ENCODE measurements around the gene BNIP1. TPM values are rescaled to one million over a fixed set of nuclear protein-coding genes. Genes with fewer than 3 reads are reported as not detected.

The BNIP1 gene
- total and polyA plus RNA-seq, 2 donors (not counting 1 experiment from before 2014, with no cell fraction given) = 23.5 to 23.9 TPM

GRCh38 chr5:173191561-173191960 lies 47.2 kb downstream of the BNIP1 start:
- no peak overlapping the region for H2AFZ ChIP-seq (ENCODE audit: low read length)
- DNase-seq (ENCODE audit: low read depth in 2 of 2) = no peak
- H3K9me3 ChIP-seq (ENCODE audit: control insufficient read depth, insufficient read depth, low read depth, low read length) = no peaks in the 10 kb centered on the region
- no peaks in the 10 kb centered on the region for H3K4me1 ChIP-seq (ENCODE audit: control insufficient read depth, extremely low read depth, insufficient read depth, low read length)
- H3K27me3 ChIP-seq (ENCODE audit: control insufficient read depth, insufficient read depth, low read length) = peaks cover 4% of the 10 kb centered on the region
- H3K9ac ChIP-seq (ENCODE audit: insufficient read depth, low read length) = no peak overlapping the region
- H3K4me2 ChIP-seq (ENCODE audit: extremely low read depth, insufficient read depth, low read length) = no peak overlapping the region
- TF ChIP-seq, protein P1, sequence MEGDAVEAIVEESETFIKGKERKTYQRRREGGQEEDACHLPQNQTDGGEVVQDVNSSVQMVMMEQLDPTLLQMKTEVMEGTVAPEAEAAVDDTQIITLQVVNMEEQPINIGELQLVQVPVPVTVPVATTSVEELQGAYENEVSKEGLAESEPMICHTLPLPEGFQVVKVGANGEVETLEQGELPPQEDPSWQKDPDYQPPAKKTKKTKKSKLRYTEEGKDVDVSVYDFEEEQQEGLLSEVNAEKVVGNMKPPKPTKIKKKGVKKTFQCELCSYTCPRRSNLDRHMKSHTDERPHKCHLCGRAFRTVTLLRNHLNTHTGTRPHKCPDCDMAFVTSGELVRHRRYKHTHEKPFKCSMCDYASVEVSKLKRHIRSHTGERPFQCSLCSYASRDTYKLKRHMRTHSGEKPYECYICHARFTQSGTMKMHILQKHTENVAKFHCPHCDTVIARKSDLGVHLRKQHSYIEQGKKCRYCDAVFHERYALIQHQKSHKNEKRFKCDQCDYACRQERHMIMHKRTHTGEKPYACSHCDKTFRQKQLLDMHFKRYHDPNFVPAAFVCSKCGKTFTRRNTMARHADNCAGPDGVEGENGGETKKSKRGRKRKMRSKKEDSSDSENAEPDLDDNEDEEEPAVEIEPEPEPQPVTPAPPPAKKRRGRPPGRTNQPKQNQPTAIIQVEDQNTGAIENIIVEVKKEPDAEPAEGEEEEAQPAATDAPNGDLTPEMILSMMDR (conservative IDR thresholded peaks at IDR 0.05 in 1 of 2, IDR thresholded peaks at IDR 0.05 in 1 of 2; ENCODE audit: low read depth in 1 of 2, low read length in 2 of 2) = no peak
- no peak for TF ChIP-seq EZH2 (IDR thresholded peaks at IDR 0.05; ENCODE audit: low read length, missing control alignments)
- no peaks in the 10 kb centered on the region for H3K79me2 ChIP-seq (ENCODE audit: control insufficient read depth, insufficient read depth, low read length)
- H4K20me1 ChIP-seq (ENCODE audit: control insufficient read depth, extremely low read depth, insufficient read depth, low read length) = no peaks in the 10 kb centered on the region
- no peak overlapping the region for H3K4me3 ChIP-seq (replicated peaks in 1 of 4; ENCODE audit: control extremely low read depth in 1 of 4, insufficient read depth in 1 of 4, low read depth in 3 of 4, low read length in 4 of 4)
- H3K27ac ChIP-seq (ENCODE audit: insufficient read depth, low read length) = no peak overlapping the region
- H3K36me3 ChIP-seq (ENCODE audit: control insufficient read depth, insufficient read depth, low read length) = no peaks in the 10 kb centered on the region

DNA sequence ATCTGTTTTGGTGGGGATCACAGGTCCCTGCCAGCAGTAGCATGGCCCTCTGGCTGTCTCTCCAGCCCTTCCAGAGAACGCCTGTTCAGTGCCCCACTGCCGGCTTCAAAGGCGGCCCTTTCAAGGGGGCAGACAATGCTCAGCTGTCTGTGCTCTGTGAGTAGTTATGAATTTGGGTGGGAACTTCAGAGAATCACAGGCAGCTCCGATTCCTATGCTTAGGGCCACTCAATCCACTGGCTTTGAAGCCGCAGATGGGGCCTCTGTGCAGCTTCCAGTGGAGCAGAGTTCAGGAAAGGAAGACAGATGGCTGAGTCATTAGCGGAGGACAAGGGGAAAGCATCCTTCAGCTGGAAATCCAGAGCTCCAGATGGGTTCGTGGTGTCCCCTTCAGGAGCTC lies 48.2 kb downstream of the BNIP1 start:
- H3K4me3 ChIP-seq (replicated peaks in 1 of 4; ENCODE audit: control extremely low read depth in 1 of 4, insufficient read depth in 1 of 4, low read depth in 3 of 4, low read length in 4 of 4) = no peak overlapping the region
- H3K27ac ChIP-seq (ENCODE audit: insufficient read depth, low read length) = no peak overlapping the region
- no peak for TF ChIP-seq EZH2 (IDR thresholded peaks at IDR 0.05; ENCODE audit: low read length, missing control alignments)
- TF ChIP-seq, protein P1 (conservative IDR thresholded peaks at IDR 0.05 in 1 of 2, IDR thresholded peaks at IDR 0.05 in 1 of 2; ENCODE audit: low read depth in 1 of 2, low read length in 2 of 2) = no peak
- no peaks in the 10 kb centered on the region for H3K36me3 ChIP-seq (ENCODE audit: control insufficient read depth, insufficient read depth, low read length)
- H3K4me2 ChIP-seq (ENCODE audit: extremely low read depth, insufficient read depth, low read length) = no peak overlapping the region
- H3K27me3 ChIP-seq (ENCODE audit: control insufficient read depth, insufficient read depth, low read length) = peaks cover 6% of the 10 kb centered on the region
- H3K4me1 ChIP-seq (ENCODE audit: control insufficient read depth, extremely low read depth, insufficient read depth, low read length) = no peaks in the 10 kb centered on the region
- no peaks in the 10 kb centered on the region for H4K20me1 ChIP-seq (ENCODE audit: control insufficient read depth, extremely low read depth, insufficient read depth, low read length)
- H3K9me3 ChIP-seq (ENCODE audit: control insufficient read depth, insufficient read depth, low read depth, low read length) = no peaks in the 10 kb centered on the region
- no peak for DNase-seq (ENCODE audit: low read depth in 2 of 2)
- no peaks in the 10 kb centered on the region for H3K79me2 ChIP-seq (ENCODE audit: control insufficient read depth, insufficient read depth, low read length)
- H3K9ac ChIP-seq (ENCODE audit: insufficient read depth, low read length) = no peak overlapping the region
- no peak overlapping the region for H2AFZ ChIP-seq (ENCODE audit: low read length)

DNA sequence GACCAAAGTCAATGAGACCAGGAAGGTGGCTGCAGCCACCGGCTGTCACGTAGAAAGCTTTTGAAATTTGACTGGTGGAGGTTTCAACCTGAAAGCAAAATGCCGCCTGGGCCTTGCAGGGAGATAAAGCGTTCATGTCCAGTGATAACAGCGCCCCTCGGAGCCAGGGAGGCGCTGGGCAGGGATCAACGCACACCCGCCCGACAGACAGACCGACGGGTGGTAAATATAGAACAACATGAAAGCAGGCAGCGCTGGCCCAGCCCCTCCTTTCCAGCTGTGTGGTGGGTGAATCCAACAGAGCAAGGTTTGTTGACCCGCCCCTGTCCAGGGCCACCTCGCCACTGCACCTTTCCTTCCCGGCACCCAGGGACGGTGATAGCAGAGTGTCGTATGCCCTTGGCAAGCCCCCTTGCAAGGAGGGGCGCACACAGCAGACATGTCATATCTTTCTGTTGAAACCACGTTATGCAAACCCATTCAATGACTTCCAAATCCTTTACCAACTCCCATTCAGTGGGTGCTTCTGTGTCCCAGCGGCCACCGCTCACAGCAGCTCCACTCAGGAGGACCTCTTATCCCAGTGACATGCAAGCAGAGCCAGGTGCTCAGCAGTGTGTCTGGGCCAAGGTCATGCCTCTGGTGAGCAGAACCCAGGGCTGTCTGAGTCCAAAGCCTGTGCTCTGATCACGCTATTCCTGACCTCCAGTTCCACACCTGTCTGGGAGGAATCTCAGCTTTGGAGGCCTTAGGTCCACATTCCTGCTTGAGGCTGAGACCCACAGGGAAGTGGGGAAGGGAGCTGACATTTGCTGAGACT lies 52.0 kb downstream of the BNIP1 start:
- no peak overlapping the region for H3K9ac ChIP-seq (ENCODE audit: insufficient read depth, low read length)
- H3K27me3 ChIP-seq (ENCODE audit: control insufficient read depth, insufficient read depth, low read length) = peaks cover 10% of the 10 kb centered on the region
- H3K27ac ChIP-seq (ENCODE audit: insufficient read depth, low read length) = no peak overlapping the region
- H2AFZ ChIP-seq (ENCODE audit: low read length) = no peak overlapping the region
- no peaks in the 10 kb centered on the region for H3K9me3 ChIP-seq (ENCODE audit: control insufficient read depth, insufficient read depth, low read depth, low read length)
- no peaks in the 10 kb centered on the region for H3K36me3 ChIP-seq (ENCODE audit: control insufficient read depth, insufficient read depth, low read length)
- H3K4me3 ChIP-seq (replicated peaks in 1 of 4; ENCODE audit: control extremely low read depth in 1 of 4, insufficient read depth in 1 of 4, low read depth in 3 of 4, low read length in 4 of 4) = no peak overlapping the region
- H3K79me2 ChIP-seq (ENCODE audit: control insufficient read depth, insufficient read depth, low read length) = no peaks in the 10 kb centered on the region
- DNase-seq (ENCODE audit: low read depth in 2 of 2) = no peak
- no peaks in the 10 kb centered on the region for H3K4me1 ChIP-seq (ENCODE audit: control insufficient read depth, extremely low read depth, insufficient read depth, low read length)
- TF ChIP-seq EZH2 (IDR thresholded peaks at IDR 0.05; ENCODE audit: low read length, missing control alignments) = no peak
- TF ChIP-seq, protein P1 (conservative IDR thresholded peaks at IDR 0.05 in 1 of 2, IDR thresholded peaks at IDR 0.05 in 1 of 2; ENCODE audit: low read depth in 1 of 2, low read length in 2 of 2) = no peak
- no peaks in the 10 kb centered on the region for H4K20me1 ChIP-seq (ENCODE audit: control insufficient read depth, extremely low read depth, insufficient read depth, low read length)
- no peak overlapping the region for H3K4me2 ChIP-seq (ENCODE audit: extremely low read depth, insufficient read depth, low read length)

Measured in fibroblast of lung (primary cell).